LNCaP clone FGC (cell line): ENCODE measurements around the gene ONECUT1.
A peak's percentile ranks its signal among the peaks of the same experiment; 100 is the strongest.
"Not testable (repeated sequence)": the region's sequence is repeated elsewhere in the genome, so short reads cannot be mapped to it uniquely, and the experiment has no call there.

Experiments
- DNase-seq: peaks from one replicate; pipeline ENCODE4 v3.0.0-alpha.2; 2011; ENCODE audit warnings: low read depth
- H3K4me3 ChIP-seq: 2 replicates; pipeline ENCODE4 v1.5.1; 2011; ENCODE audit warnings: mild to moderate bottlenecking, low read depth, low read length, control low read depth
- CTCF ChIP-seq: IDR thresholded peaks from 2 replicates; pipeline ENCODE4 v1.5.1; 2012; ENCODE audit warnings: mild to moderate bottlenecking; ENCODE audit not compliant: control insufficient read depth, insufficient read depth; ENCODE audit errors: extremely low read depth

The ONECUT1 gene

GRCh38 chr15:52790169-52790708, at the start of gene ONECUT1:
Gene ONECUT1, minus strand, starts transcription at chr15:52790336. Its CDS starts 452 bp downstream, at chr15:52789884.
- no peak for DNase-seq
- TF ChIP-seq CTCF, result no peak
- H3K4me3 ChIP-seq, result peak within 1 kb of the TSS; percentile 58

- no peak for DNase-seq
- TF ChIP-seq CTCF, result no peak
- no peak overlapping the region for H3K4me3 ChIP-seq
Measured at GRCh38 chr15:52834379-52834778, 44.2 kb upstream of the ONECUT1 start.

GRCh38 chr15:52824169-52824942, 34.2 kb upstream of the ONECUT1 start:
- H3K4me3 ChIP-seq, DNase-seq: not testable (repeated sequence)

GRCh38 chr15:52822475-52822874, 32.3 kb upstream of the ONECUT1 start:
- no peak for TF ChIP-seq CTCF
- no peak for DNase-seq

GRCh38 chr15:52819253-52819652, 29.1 kb upstream of the ONECUT1 start:
- no peak for TF ChIP-seq CTCF
- H3K4me3 ChIP-seq, result no peak overlapping the region
- DNase-seq, result no peak

More at GRCh38 chr15:52822475-52822874, 32.3 kb upstream of the ONECUT1 start:
- H3K4me3 ChIP-seq, result no peak overlapping the region

GRCh38 chr15:52815899-52816298, 25.8 kb upstream of the ONECUT1 start:
- DNase-seq, H3K4me3 ChIP-seq: not testable (repeated sequence)

- no peak for DNase-seq
- TF ChIP-seq CTCF, result no peak
Measured at GRCh38 chr15:52808996-52809395, 18.9 kb upstream of the ONECUT1 start.

GRCh38 chr15:52808441-52808840, 18.3 kb upstream of the ONECUT1 start:
- TF ChIP-seq CTCF, result no peak
- H3K4me3 ChIP-seq, result no peak overlapping the region
- no peak for DNase-seq

More at GRCh38 chr15:52808996-52809395, 18.9 kb upstream of the ONECUT1 start:
- H3K4me3 ChIP-seq, result no peak overlapping the region
